Endothelial cell of umbilical vein (primary cell): ENCODE measurements around the gene STX8. TPM values are rescaled to one million over a fixed set of nuclear protein-coding genes. Genes with fewer than 3 reads are reported as not detected.

ENCODE experiments used
- BruUV-seq: library from RNA; stranded (reverse); fragments of 400-500 nt; replicated peaks from 2 replicates; lab custom pipeline; 2021; lab: Mats Ljungman, UMichigan
- CTCF ChIA-PET: fragments of 300-600, 350-600 bp; sonication (Branson Sonifier 250); formaldehyde crosslinking; loops from one replicate; lab custom pipeline; 2021; ENCODE audit warnings: antibody characterized with exemption, inconsistent platforms; lab: Charles Lee
- POLR2A ChIA-PET: fragments of 300-600, 350-600 bp; sonication (Branson Sonifier 250); formaldehyde crosslinking; loops from one replicate; lab custom pipeline; 2021; ENCODE audit warnings: antibody characterized with exemption, inconsistent platforms; lab: Charles Lee
- DNase-seq: peaks from one replicate; pipeline ENCODE4 v3.0.0-alpha.2; 2011; ENCODE audit warnings: low read depth, low spot score
- FAIRE-seq: peaks from 2 replicates; lab custom pipeline; 2011; peaks lifted over from hg19 to GRCh38; lab: Jason Lieb, UNC
- H2AFZ ChIP-seq: 2 replicates; pipeline ENCODE4 v1.6.0; 2012; ENCODE audit warnings: low read depth, low read length, control low read depth, inconsistent platforms
- H3K27ac ChIP-seq: 2 replicates; pipeline ENCODE4 v1.5.1; 2011; ENCODE audit warnings: low read depth, mild to moderate bottlenecking, control low read depth, low read length, moderate library complexity; ENCODE audit not compliant: insufficient read depth
- H3K27me3 ChIP-seq, 2 experiments: 2 replicates each; pipeline versions ENCODE4 v1.6.0 to v1.6.1; 2011; ENCODE audit warnings: low read length in 2 of 2, mixed read lengths in 1 of 2; ENCODE audit not compliant: control insufficient read depth in 2 of 2, insufficient read depth in 2 of 2
- H3K36me3 ChIP-seq, 2 experiments: 2 replicates in 1 of 2; 3 replicates in 1 of 2; pipeline ENCODE4 v1.5.1; 2011; ENCODE audit warnings: low read length in 2 of 2, mild to moderate bottlenecking in 1 of 2, moderate library complexity in 1 of 2; ENCODE audit not compliant: control insufficient read depth in 2 of 2, insufficient read depth in 2 of 2; ENCODE audit errors: extremely low read depth in 1 of 2
- H3K4me1 ChIP-seq: 3 replicates; pipeline ENCODE4 v1.5.1; 2011; ENCODE audit warnings: mild to moderate bottlenecking, low read length; ENCODE audit not compliant: control insufficient read depth, insufficient read depth; ENCODE audit errors: extremely low read depth
- H3K4me2 ChIP-seq: 2 replicates; pipeline ENCODE4 v1.6.1; 2011; ENCODE audit warnings: low read length, control low read depth, mixed read lengths; ENCODE audit not compliant: insufficient read depth
- H3K4me3 ChIP-seq, 3 experiments: fragments of 200-600 bp in 1 of 3; sonication (generic), shearing (Covaris generic) in 1 of 3; replicated peaks in 1 of 3; 2 replicates each; pipeline ENCODE4 v1.5.1; 2011 to 2016; ENCODE audit warnings: control low read depth in 3 of 3, low read length in 3 of 3, mild to moderate bottlenecking in 2 of 3, inconsistent platforms in 1 of 3, low read depth in 1 of 3, moderate library complexity in 1 of 3; ENCODE audit not compliant: insufficient read depth in 1 of 3
- H3K79me2 ChIP-seq: 2 replicates; pipeline ENCODE4 v1.6.0; 2012; ENCODE audit warnings: low read length, inconsistent platforms; ENCODE audit not compliant: control insufficient read depth, insufficient read depth
- H3K9ac ChIP-seq: replicated peaks from 2 replicates; pipeline ENCODE3; 2011; ENCODE audit warnings: low read length, control low read depth; ENCODE audit not compliant: insufficient read depth; ENCODE audit errors: extremely low read depth
- H3K9me1 ChIP-seq: replicated peaks from 3 replicates; pipeline ENCODE4 v1.6.0; 2011; ENCODE audit warnings: mild to moderate bottlenecking, low read length; ENCODE audit not compliant: control insufficient read depth, insufficient read depth; ENCODE audit errors: extremely low read depth
- H3K9me3 ChIP-seq: replicated peaks from 2 replicates; pipeline ENCODE4 v1.5.1; 2012; ENCODE audit warnings: low read length, inconsistent platforms; ENCODE audit not compliant: control insufficient read depth, insufficient read depth
- H4K20me1 ChIP-seq: replicated peaks from 2 replicates; pipeline ENCODE3; 2011; ENCODE audit warnings: mild to moderate bottlenecking, low read length; ENCODE audit not compliant: control insufficient read depth, insufficient read depth; ENCODE audit errors: extremely low read depth
- CTCF ChIP-seq, 2 donors: IDR thresholded peaks; 1 replicate in 1 of 2; 2 replicates in 1 of 2; pipeline ENCODE4 v1.5.1; 2011; ENCODE audit warnings: low read length in 2 of 2, mild to moderate bottlenecking in 2 of 2, moderate library complexity in 2 of 2, control low read depth in 1 of 2, inconsistent platforms in 1 of 2, low read depth in 1 of 2; ENCODE audit not compliant: insufficient read depth in 1 of 2; ENCODE audit errors: extremely low read depth in 1 of 2
- EZH2 ChIP-seq: IDR thresholded peaks from 2 replicates; pipeline ENCODE4 v1.6.1; 2012; ENCODE audit warnings: borderline replicate concordance, low read depth, mild to moderate bottlenecking, moderate library complexity, low read length, inconsistent platforms; ENCODE audit not compliant: severe bottlenecking
- FOS ChIP-seq: IDR thresholded peaks from 2 replicates; pipeline ENCODE4 v1.6.1; 2011; ENCODE audit warnings: mild to moderate bottlenecking, low read length, moderate library complexity, borderline replicate concordance; ENCODE audit not compliant: insufficient read depth
- GATA2 ChIP-seq: IDR thresholded peaks from 2 replicates; pipeline ENCODE4 v1.7.0; 2011; ENCODE audit warnings: low read depth, mild to moderate bottlenecking, moderate library complexity, mixed read lengths, low read length; ENCODE audit not compliant: insufficient read length, insufficient read depth
- JUN ChIP-seq: IDR thresholded peaks from 2 replicates; pipeline ENCODE4 v1.6.1; 2011; ENCODE audit warnings: borderline replicate concordance, low read depth; ENCODE audit not compliant: insufficient read length, insufficient read depth
- MAX ChIP-seq: IDR thresholded peaks from 2 replicates; pipeline ENCODE4 v1.6.1; 2011; ENCODE audit not compliant: insufficient read depth, insufficient read length
- MYC ChIP-seq: IDR thresholded peaks from one replicate; pipeline ENCODE4 v1.6.1; 2011; ENCODE audit warnings: mild to moderate bottlenecking, low read depth, low read length
- POLR2A ChIP-seq: IDR thresholded peaks from 2 replicates; pipeline ENCODE4 v1.6.1; 2012; ENCODE audit warnings: low read depth, mild to moderate bottlenecking, control low read depth, low read length
- POLR2AphosphoS5 ChIP-seq: IDR thresholded peaks from 2 replicates; pipeline ENCODE4 v1.6.1; 2012; ENCODE audit warnings: low read depth, mild to moderate bottlenecking, control low read depth, low read length, moderate library complexity; ENCODE audit not compliant: insufficient read depth
- dilution Hi-C: fragments of 300-500 bp; cut with MboI; formaldehyde crosslinking; loops from one replicate; pipeline ENCODE4 v1.15.0; 2019; ENCODE audit warnings: low sequenced_read_pairs; ENCODE audit not compliant: extremely low pct_ligation_motif_present
- intact Hi-C: fragments of 100-400 bp; cut with micrococcal nuclease; formaldehyde crosslinking; loops from one replicate; pipeline ENCODE4 v1.10.0; 2022
- polyA plus RNA-seq, 4 experiments: library from polyadenylated mRNA; depleted of rRNA in 3 of 4; stranded (reverse) in 3 of 4; unstranded in 1 of 4; fragments of >200 nt; gene quantifications; 2 replicates each; pipeline versions ENCODE4 v1.2.1 to v1.2.3, GENCODE V29; 2011 to 2012; ENCODE audit warnings: missing spikeins in 1 of 4
- total RNA-seq: library from RNA; stranded (reverse); gene quantifications from 2 replicates; pipeline ENCODE4 v1.2.3, GENCODE V29; 2021

Gene STX8
- total and polyA plus RNA-seq, 2 donors (not counting 3 experiments of a cell fraction or from before 2014, with no cell fraction given): 25.9 to 67.3 TPM

- TF ChIP-seq EZH2 (no peak), POLR2A (no peak), FOS (no peak), GATA2 (no peak), JUN (no peak), POLR2AphosphoS5 (no peak), CTCF (IDR thresholded peaks at IDR 0.05; ENCODE audit: extremely low read depth in 1 of 2, insufficient read depth in 1 of 2, low read depth in 1 of 2, low read length in 2 of 2) (no peak), MAX (no peak), MYC (no peak)
- Histone ChIP-seq H3K27ac (no peak overlapping the region), H4K20me1 (no peaks in the 10 kb centered on the region), H3K79me2 (no peaks in the 10 kb centered on the region), H2AFZ (no peak overlapping the region), H3K4me2 (no peak overlapping the region), H3K4me3 (no peak overlapping the region), H3K4me1 (peaks cover 8% of the 10 kb centered on the region), H3K36me3 (no peaks in the 10 kb centered on the region), H3K9me3 (no peaks in the 10 kb centered on the region), H3K27me3 (no peaks in the 10 kb centered on the region), H3K9me1 (no peaks in the 10 kb centered on the region), H3K9ac (no peak overlapping the region)
- FAIRE-seq (no peak), DNase-seq (no peak)
- no TSS peak for BruUV-seq
- POLR2A ChIA-PET: no interaction called here
- intact Hi-C loops (no loop called here), dilution Hi-C loops (no loop called here)
- CTCF ChIA-PET: interaction anchor here (1.2 kb wide), 1 partner anchor 13 kb away, joined by 3 read pairs; no protein-coding TSS in a partner anchor
These were observed 319.8 kb downstream of the STX8 start for GRCh38 chr17:9255833-9256232.
